GM23338 (cell line): ENCODE data around the gene CPNE1. TPM values are rescaled to one million over a fixed set of nuclear protein-coding genes. Genes with fewer than 3 reads are reported as not detected.

ENCODE experiments used
- ATAC-seq: fragments of 200-7000 bp; cut with Tn5 transposase; 3 replicates; pipeline ENCODE4 v1.9.1; 2020
- DNase-seq: peaks from one replicate; pipeline ENCODE4 v3.0.0-alpha.2; 2015; ENCODE audit warnings: low spot score
- H2AFZ ChIP-seq: fragments of 200-600 bp; sonication (generic); 2 replicates; pipeline ENCODE4 v1.8.0; 2016; ENCODE audit warnings: antibody characterized with exemption, mild to moderate bottlenecking, moderate library complexity
- H3F3A ChIP-seq: fragments of 200-600 bp; sonication (generic); replicated peaks from 2 replicates; pipeline ENCODE4 v1.8.0; 2017; ENCODE audit warnings: antibody characterized with exemption, mixed run types, low read depth
- H3K27ac ChIP-seq: fragments of 200-600 bp; sonication (generic); 2 replicates; pipeline ENCODE4 v1.6.1; 2016; ENCODE audit warnings: low read depth
- H3K27me3 ChIP-seq: fragments of 200-600 bp; sonication (generic); 2 replicates; pipeline ENCODE4 v1.8.0; 2016; ENCODE audit warnings: mild to moderate bottlenecking, mixed run types, moderate library complexity; ENCODE audit not compliant: insufficient read depth
- H3K36me3 ChIP-seq: fragments of 200-600 bp; sonication (generic); 2 replicates; pipeline ENCODE4 v1.8.0; 2016; ENCODE audit warnings: mild to moderate bottlenecking; ENCODE audit not compliant: insufficient read depth
- H3K4me1 ChIP-seq: fragments of 200-600 bp; sonication (generic); 2 replicates; pipeline ENCODE4 v1.8.0; 2016; ENCODE audit warnings: mild to moderate bottlenecking, moderate library complexity; ENCODE audit not compliant: insufficient read depth
- H3K4me2 ChIP-seq: fragments of 200-600 bp; sonication (generic); 2 replicates; pipeline ENCODE4 v1.7.1; 2017; ENCODE audit warnings: mixed run types
- H3K4me3 ChIP-seq: fragments of 200-600 bp; sonication (generic); 2 replicates; pipeline ENCODE4 v1.6.1; 2016; ENCODE audit warnings: mixed run types
- H3K79me2 ChIP-seq: fragments of 200-600 bp; sonication (generic); replicated peaks from 2 replicates; pipeline ENCODE4 v1.8.0; 2017; ENCODE audit warnings: mild to moderate bottlenecking; ENCODE audit not compliant: insufficient read depth
- H3K9me2 ChIP-seq: fragments of 200-600 bp; sonication (generic); 2 replicates; pipeline ENCODE4 v1.8.0; 2017; ENCODE audit not compliant: insufficient read depth
- H4K20me1 ChIP-seq: fragments of 200-600 bp; sonication (generic); replicated peaks from 2 replicates; pipeline ENCODE4 v1.8.0; 2017; ENCODE audit warnings: mild to moderate bottlenecking; ENCODE audit not compliant: insufficient read depth
- H3K27ac Mint-ChIP-seq: 2 replicates; pipeline ENCODE4 v1.8.0; 2020; ENCODE audit warnings: inconsistent platforms, mild to moderate bottlenecking, moderate library complexity, mixed read lengths
- H3K27me3 Mint-ChIP-seq: 3 replicates; pipeline ENCODE4 v1.8.0; 2022; ENCODE audit warnings: low read depth, mild to moderate bottlenecking, moderate library complexity, mixed read lengths, inconsistent platforms; ENCODE audit not compliant: insufficient read depth, poor library complexity
- H3K36me3 Mint-ChIP-seq: 3 replicates; pipeline ENCODE4 v1.8.0; 2021; ENCODE audit warnings: low read depth, mild to moderate bottlenecking, inconsistent platforms, moderate library complexity, mixed read lengths
- H3K4me1 Mint-ChIP-seq: 3 replicates; pipeline ENCODE4 v1.8.0; 2020; ENCODE audit warnings: mild to moderate bottlenecking, inconsistent platforms, mixed read lengths
- H3K4me3 Mint-ChIP-seq: 3 replicates; pipeline ENCODE4 v1.8.0; 2021; ENCODE audit warnings: moderate library complexity, mild to moderate bottlenecking, inconsistent platforms, mixed read lengths
- H3K9me3 Mint-ChIP-seq: 3 replicates; pipeline ENCODE4 v1.8.0; 2020; ENCODE audit warnings: moderate library complexity, mild to moderate bottlenecking, inconsistent platforms, mixed read lengths
- CTCF ChIP-seq, 2 experiments: fragments of 200-600 bp in 1 of 2; sonication (generic) in 1 of 2; conservative IDR thresholded peaks; 2 replicates each; pipeline versions ENCODE4 v1.5.1 to v1.6.1; 2016 to 2017; ENCODE audit warnings: antibody characterized with exemption in 2 of 2, low read depth in 2 of 2, mild to moderate bottlenecking in 2 of 2, moderate library complexity in 1 of 2
- ETS1 ChIP-seq: IDR thresholded peaks from 2 replicates; pipeline ENCODE4 v1.6.1; 2016; ENCODE audit warnings: antibody characterized with exemption
- EZH2 ChIP-seq: fragments of 200-600 bp; sonication (generic); IDR thresholded peaks from one replicate; pipeline ENCODE4 v1.8.0; 2017; ENCODE audit warnings: antibody characterized with exemption, mild to moderate bottlenecking, low read depth; ENCODE audit not compliant: unreplicated experiment
- EZH2phosphoT487 ChIP-seq: fragments of 200-600 bp; sonication (generic); IDR thresholded peaks from one replicate; pipeline ENCODE4 v1.8.1; 2018; ENCODE audit warnings: antibody characterized with exemption; ENCODE audit not compliant: unreplicated experiment
- NANOG ChIP-seq: IDR thresholded peaks from 2 replicates; pipeline ENCODE4 v1.6.1; 2016; ENCODE audit warnings: antibody characterized with exemption, borderline replicate concordance
- REST ChIP-seq: IDR thresholded peaks from one replicate; pipeline ENCODE4 v1.6.1; 2018; ENCODE audit warnings: antibody characterized with exemption; ENCODE audit not compliant: unreplicated experiment
- STAT1 ChIP-seq: IDR thresholded peaks from one replicate; pipeline ENCODE4 v1.6.1; 2016; ENCODE audit warnings: antibody characterized with exemption; ENCODE audit not compliant: unreplicated experiment
- ZNF114 ChIP-seq: fragments of 250-450 bp; sonication (Bioruptor Pico); IDR thresholded peaks from 2 replicates; pipeline ENCODE4 v1.5.0; 2020; ENCODE audit warnings: mild to moderate bottlenecking, moderate library complexity
- polyA plus RNA-seq: library from polyadenylated mRNA; unstranded; fragments of >200 nt; fragmentation: Nextera tagmentation; extraction: Ambion mirVana; gene quantifications from 2 replicates; pipeline ENCODE4 v1.2.1, GENCODE V29; 2016
- total RNA-seq: library from RNA; depleted of rRNA; stranded (reverse); fragments of >200 nt; shearing (Covaris generic); gene quantifications from 2 replicates; pipeline ENCODE4 v1.2.3, GENCODE V29; 2014

The CPNE1 gene
- total and polyA plus RNA-seq, 2 experiments from 2014 or later = 189 to 196 TPM

GRCh38 chr20:35604449-35604747 lies 60.3 kb downstream of the CPNE1 start:
- Histone ChIP-seq H3K27ac (no peak overlapping the region), H3K9me2 (no peaks in the 10 kb centered on the region), H3K4me3 (no peak overlapping the region), H3K79me2 (no peaks in the 10 kb centered on the region), H3K27me3 (peaks cover 48% of the 10 kb centered on the region), H3F3A (no peaks in the 10 kb centered on the region), H3K4me2 (0 out of 2 replicates have a peak overlapping the region, but pooled peaks have one; percentile 40), H3K36me3 (no peaks in the 10 kb centered on the region), H2AFZ (no peak overlapping the region), H3K4me1 (peaks cover 4% of the 10 kb centered on the region), H4K20me1 (no peaks in the 10 kb centered on the region)
- no peak overlapping the region for H3K4me3 Mint-ChIP-seq
- ATAC-seq (peak; percentile 44), DNase-seq (peak; percentile 92)
- no peak for TF ChIP-seq NANOG
- TF ChIP-seq REST = no peak
- TF ChIP-seq STAT1 = no peak
- TF ChIP-seq ZNF114 (CRISPR knock-in tag) = no peak
- TF ChIP-seq CTCF (conservative IDR thresholded peaks at IDR 0.05; ENCODE audit: low read depth in 2 of 2) = peak; percentile 72 to 82
- H3K27ac Mint-ChIP-seq = no peak overlapping the region
- H3K36me3 Mint-ChIP-seq = no peaks in the 10 kb centered on the region; the same call in 1 of the 3 replicates
- peaks cover 37% of the 10 kb centered on the region for H3K27me3 Mint-ChIP-seq
- peaks cover 9% of the 10 kb centered on the region for H3K4me1 Mint-ChIP-seq
- no peaks in the 10 kb centered on the region; the same call in 2 of the 3 replicates for H3K9me3 Mint-ChIP-seq

- DNase-seq (no peak), ATAC-seq (no peak)
- Histone ChIP-seq H3K4me1 (peaks cover 4% of the 10 kb centered on the region), H3F3A (no peaks in the 10 kb centered on the region), H3K4me3 (no peak overlapping the region), H3K9me2 (no peaks in the 10 kb centered on the region), H3K36me3 (no peaks in the 10 kb centered on the region), H2AFZ (no peak overlapping the region), H3K4me2 (no peak overlapping the region), H4K20me1 (no peaks in the 10 kb centered on the region), H3K27ac (no peak overlapping the region), H3K79me2 (no peaks in the 10 kb centered on the region), H3K27me3 (peaks cover 48% of the 10 kb centered on the region)
- Mint-ChIP-seq H3K9me3 (no peaks in the 10 kb centered on the region; the same call in 2 of the 3 replicates), H3K4me1 (peaks cover 13% of the 10 kb centered on the region), H3K27ac (no peak overlapping the region), H3K27me3 (peaks cover 39% of the 10 kb centered on the region), H3K36me3 (no peaks in the 10 kb centered on the region; the same call in 1 of the 3 replicates), H3K4me3 (no peak overlapping the region)
- no peak for TF ChIP-seq REST
- no peak for TF ChIP-seq CTCF (conservative IDR thresholded peaks at IDR 0.05; ENCODE audit: low read depth in 2 of 2)
- no peak for TF ChIP-seq EZH2phosphoT487
- TF ChIP-seq ZNF114 (CRISPR knock-in tag) = no peak
- TF ChIP-seq NANOG = no peak
- no peak for TF ChIP-seq EZH2
- TF ChIP-seq ETS1 = no peak
These were observed 60.8 kb downstream of the CPNE1 start for GRCh38 chr20:35603695-35604448.
